RWPE2 (cell line): ENCODE measurements around the gene HAUS3.

ENCODE experiments used
- ATAC-seq: fragments of 200-7000 bp; cut with Tn5 transposase; 3 replicates; pipeline ENCODE4 v1.9.1; 2021; ENCODE audit warnings: low read depth
- DNase-seq: peaks from one replicate; pipeline ENCODE4 v3.0.0-alpha.2; 2020; ENCODE audit warnings: low spot score
- H3K27ac ChIP-seq: fragments of 450-650 bp; 2 replicates; pipeline ENCODE4 v1.5.1; 2017; ENCODE audit warnings: mild to moderate bottlenecking; ENCODE audit not compliant: poor library complexity, severe bottlenecking
- H3K27me3 ChIP-seq: fragments of 250-450 bp; sonication (Bioruptor Pico); 2 replicates; pipeline ENCODE4 v1.5.1; 2021; ENCODE audit warnings: mild to moderate bottlenecking, moderate library complexity; ENCODE audit not compliant: insufficient read depth, poor library complexity, severe bottlenecking
- H3K36me3 ChIP-seq: fragments of 250-450 bp; sonication (Bioruptor Pico); 2 replicates; pipeline ENCODE4 v1.5.1; 2020; ENCODE audit warnings: low read depth, mild to moderate bottlenecking, moderate library complexity
- H3K4me1 ChIP-seq: fragments of 250-450 bp; sonication (Bioruptor Pico); 2 replicates; pipeline ENCODE4 v1.5.1; 2021; ENCODE audit warnings: mild to moderate bottlenecking, moderate library complexity; ENCODE audit not compliant: insufficient read depth, poor library complexity, severe bottlenecking
- H3K4me3 ChIP-seq: fragments of 250-450 bp; sonication (Bioruptor Pico); 2 replicates; pipeline ENCODE4 v1.5.1; 2021; ENCODE audit warnings: mild to moderate bottlenecking, moderate library complexity; ENCODE audit not compliant: severe bottlenecking
- H3K9me3 ChIP-seq: fragments of 250-450 bp; sonication (Bioruptor Pico); 2 replicates; pipeline ENCODE4 v1.5.1; 2021; ENCODE audit warnings: mild to moderate bottlenecking, moderate library complexity; ENCODE audit not compliant: severe bottlenecking
- TF ChIP-seq, protein P1 (sequence below): fragments of 450-650 bp; IDR thresholded peaks from one replicate; pipeline ENCODE4 v1.5.1; 2017; ENCODE audit warnings: mild to moderate bottlenecking, moderate library complexity; ENCODE audit not compliant: poor library complexity, severe bottlenecking

The HAUS3 gene

DNA sequence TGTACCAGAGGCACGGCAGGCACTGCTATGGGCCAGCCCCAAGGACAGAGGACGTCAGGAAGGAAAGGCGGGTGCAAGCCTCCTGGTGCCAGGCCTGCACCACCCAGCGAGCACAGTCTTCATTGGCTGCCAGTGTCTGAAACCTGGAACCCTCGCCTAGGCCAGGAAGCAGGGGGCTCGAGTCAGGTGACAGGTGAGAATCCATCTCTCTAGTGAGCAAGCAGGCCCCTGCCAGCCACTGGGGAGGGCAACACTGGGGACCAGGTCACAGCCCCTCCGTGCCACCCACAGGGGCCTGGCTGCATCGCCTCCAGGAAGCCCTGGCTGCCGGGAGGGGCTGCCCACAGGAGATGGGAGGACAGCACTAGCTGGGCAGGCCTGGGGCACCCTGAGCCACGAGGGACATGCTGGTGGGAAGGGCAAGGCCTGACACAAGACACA, 6.9 kb upstream of the HAUS3 start:
- DNase-seq (no peak), ATAC-seq (no peak)
- TF ChIP-seq, protein P1, sequence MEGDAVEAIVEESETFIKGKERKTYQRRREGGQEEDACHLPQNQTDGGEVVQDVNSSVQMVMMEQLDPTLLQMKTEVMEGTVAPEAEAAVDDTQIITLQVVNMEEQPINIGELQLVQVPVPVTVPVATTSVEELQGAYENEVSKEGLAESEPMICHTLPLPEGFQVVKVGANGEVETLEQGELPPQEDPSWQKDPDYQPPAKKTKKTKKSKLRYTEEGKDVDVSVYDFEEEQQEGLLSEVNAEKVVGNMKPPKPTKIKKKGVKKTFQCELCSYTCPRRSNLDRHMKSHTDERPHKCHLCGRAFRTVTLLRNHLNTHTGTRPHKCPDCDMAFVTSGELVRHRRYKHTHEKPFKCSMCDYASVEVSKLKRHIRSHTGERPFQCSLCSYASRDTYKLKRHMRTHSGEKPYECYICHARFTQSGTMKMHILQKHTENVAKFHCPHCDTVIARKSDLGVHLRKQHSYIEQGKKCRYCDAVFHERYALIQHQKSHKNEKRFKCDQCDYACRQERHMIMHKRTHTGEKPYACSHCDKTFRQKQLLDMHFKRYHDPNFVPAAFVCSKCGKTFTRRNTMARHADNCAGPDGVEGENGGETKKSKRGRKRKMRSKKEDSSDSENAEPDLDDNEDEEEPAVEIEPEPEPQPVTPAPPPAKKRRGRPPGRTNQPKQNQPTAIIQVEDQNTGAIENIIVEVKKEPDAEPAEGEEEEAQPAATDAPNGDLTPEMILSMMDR: no peak
- no peaks in the 10 kb centered on the region for H3K27me3 ChIP-seq
- H3K36me3 ChIP-seq: peaks cover 2% of the 10 kb centered on the region; the same call in 1 of the 2 replicates
- H3K27ac ChIP-seq: no peak overlapping the region
- H3K4me1 ChIP-seq: no peaks in the 10 kb centered on the region
- no peaks in the 10 kb centered on the region for H3K9me3 ChIP-seq
- H3K4me3 ChIP-seq: no peak overlapping the region

GRCh38 chr4:2248044-2248780, 6.3 kb upstream of the HAUS3 start:
- ATAC-seq (no peak), DNase-seq (no peak)
- Histone ChIP-seq H3K27me3 (no peaks in the 10 kb centered on the region), H3K36me3 (no peaks in the 10 kb centered on the region), H3K27ac (no peak overlapping the region), H3K4me1 (no peaks in the 10 kb centered on the region), H3K4me3 (no peak overlapping the region), H3K9me3 (no peaks in the 10 kb centered on the region)
- TF ChIP-seq, protein P1: no peak

GRCh38 chr4:2247128-2248043, 5.5 kb upstream of the HAUS3 start:
- no peak for DNase-seq
- no peak for ATAC-seq
- Histone ChIP-seq H3K4me1 (no peaks in the 10 kb centered on the region), H3K36me3 (no peaks in the 10 kb centered on the region), H3K27ac (no peak overlapping the region), H3K4me3 (no peak overlapping the region), H3K27me3 (no peaks in the 10 kb centered on the region), H3K9me3 (no peaks in the 10 kb centered on the region)
- TF ChIP-seq, protein P1: no peak

DNA sequence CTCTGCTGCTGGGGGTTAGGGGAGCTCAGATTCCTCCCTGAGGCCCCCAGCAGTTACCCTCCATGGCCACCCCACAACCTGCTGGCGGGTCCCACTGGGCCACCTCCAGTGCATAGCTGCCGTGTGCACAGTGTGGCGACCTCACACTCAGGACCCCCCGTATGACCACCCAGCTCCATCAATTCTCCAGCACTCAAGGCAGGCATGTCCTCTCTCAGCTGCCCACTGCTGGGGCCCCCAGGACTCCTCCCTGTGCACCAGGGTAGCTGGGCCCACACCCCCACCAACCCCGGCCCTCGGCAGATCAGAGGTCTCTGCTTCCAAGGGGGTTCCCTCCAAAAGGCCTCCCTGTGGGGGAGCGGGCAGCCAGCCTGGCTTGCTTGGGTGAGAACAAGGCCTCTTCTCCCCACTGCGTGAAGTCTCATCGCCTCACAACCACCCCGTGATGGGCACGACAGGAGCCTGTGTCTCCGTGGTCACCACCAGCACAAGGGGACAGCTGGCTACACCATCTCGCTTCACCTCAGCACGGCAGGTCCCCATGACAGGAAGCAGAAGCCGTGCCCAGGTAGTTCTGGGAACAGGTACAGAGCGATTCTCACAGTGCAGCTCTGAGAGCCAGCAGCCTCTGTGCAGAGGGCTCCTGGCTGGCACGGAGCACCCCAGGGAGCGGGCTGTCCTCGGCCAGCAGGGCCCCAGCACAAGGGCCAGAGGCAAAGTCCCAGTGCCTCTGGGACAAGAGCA, 4.6 kb upstream of the HAUS3 start:
- no peaks in the 10 kb centered on the region for H3K36me3 ChIP-seq
- H3K27me3 ChIP-seq: no peaks in the 10 kb centered on the region
- no peaks in the 10 kb centered on the region for H3K9me3 ChIP-seq
- H3K4me1 ChIP-seq: no peaks in the 10 kb centered on the region
- H3K27ac ChIP-seq: no peak overlapping the region
- no peak for DNase-seq
- no peak for ATAC-seq
- TF ChIP-seq, protein P1: no peak
- no peak overlapping the region for H3K4me3 ChIP-seq
